Measurements from ENCODE around the gene ANK2.

GRCh38 chr4:113358784-113359183 lies 309.3 kb downstream of the ANK2 start:
- no peak for TF ChIP-seq CTCF (IDR thresholded peaks at IDR 0.05)
- no peak for TF ChIP-seq POLR2A (IDR thresholded peaks at IDR 0.05)

All from uterus (tissue), 2 donors.